Mucosa of rectum (tissue), 2 donors: ENCODE results near the gene ARV1.
"Not testable (repeated sequence)": the region's sequence is repeated elsewhere in the genome, so short reads cannot be mapped to it uniquely, and the experiment has no call there.

Experiments used
- H3K27ac ChIP-seq, 2 donors: one replicate each; pipeline ENCODE4 v1.7.0; 2013; ENCODE audit warnings: inconsistent platforms in 2 of 2, low read depth in 2 of 2, low read length in 2 of 2
- H3K27me3 ChIP-seq, 2 donors: one replicate each; pipeline ENCODE4 v1.7.0; 2013; ENCODE audit warnings: low read length in 2 of 2; ENCODE audit not compliant: control insufficient read depth in 2 of 2, insufficient read depth in 2 of 2
- H3K36me3 ChIP-seq, 2 donors: one replicate each; pipeline ENCODE4 v1.7.0; 2013; ENCODE audit warnings: low read length in 2 of 2; ENCODE audit not compliant: control insufficient read depth in 2 of 2, insufficient read depth in 2 of 2
- H3K4me1 ChIP-seq, 2 donors: one replicate each; pipeline ENCODE4 v1.7.0; 2013; ENCODE audit warnings: low read length in 2 of 2, mild to moderate bottlenecking in 1 of 2; ENCODE audit not compliant: control insufficient read depth in 2 of 2, insufficient read depth in 2 of 2
- H3K4me3 ChIP-seq, 2 donors: one replicate each; pipeline ENCODE4 v1.7.0; 2013; ENCODE audit warnings: low read length in 2 of 2
- H3K9ac ChIP-seq, 2 donors: one replicate each; pipeline ENCODE4 v1.7.0; 2013; ENCODE audit warnings: low read length in 2 of 2, low read depth in 1 of 2, mild to moderate bottlenecking in 1 of 2
- H3K9me3 ChIP-seq, 2 donors: one replicate each; pipeline ENCODE4 v1.7.0; 2013; ENCODE audit warnings: low read length in 2 of 2; ENCODE audit not compliant: control insufficient read depth in 2 of 2
- donor health status: healthy.
- donor health status: Normal muscosa, but diverticular disease.

Gene ARV1

DNA sequence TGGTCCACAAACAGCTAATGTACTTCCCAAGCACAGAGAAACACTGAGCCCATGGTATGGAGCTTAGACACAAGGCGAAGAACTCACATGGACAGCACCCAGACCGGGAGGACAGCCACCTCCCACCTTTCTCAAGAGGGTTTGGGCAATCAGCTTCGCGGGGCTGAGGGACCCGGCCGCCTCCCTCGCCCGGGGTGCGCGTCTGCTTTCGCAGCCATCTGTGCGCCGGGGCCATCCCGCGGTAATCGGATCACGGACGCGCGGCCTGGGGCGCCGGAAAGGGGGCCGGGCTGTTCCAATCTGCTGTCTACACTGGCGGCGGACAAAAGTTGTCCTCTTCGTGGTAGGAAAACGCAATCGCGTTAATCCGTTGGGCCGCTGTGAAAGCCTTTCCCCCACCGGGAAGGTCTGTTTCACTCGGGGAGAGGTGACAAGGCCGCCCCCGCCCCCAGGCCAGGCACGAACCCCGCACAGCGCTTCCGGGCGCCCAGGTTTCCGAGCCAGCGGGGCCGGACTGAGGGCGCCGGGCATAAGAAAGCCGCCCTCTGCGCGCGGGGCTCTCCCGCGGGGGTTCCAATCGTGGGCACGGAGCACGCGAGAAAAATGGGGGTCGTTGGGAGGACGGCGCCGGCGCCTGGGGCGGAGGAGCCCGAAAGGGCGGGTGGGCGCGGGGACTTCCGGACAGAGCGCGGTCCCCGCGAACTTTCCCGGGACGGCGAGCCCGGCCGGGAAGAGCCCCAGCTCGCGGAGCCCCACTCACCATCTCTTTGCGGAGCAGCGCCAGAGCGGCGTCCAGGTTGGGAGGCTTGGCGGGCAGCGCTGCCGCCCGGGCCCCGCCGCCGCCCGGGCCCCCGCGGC is 60.5 kb downstream of the ARV1 start:
- H3K36me3 ChIP-seq: no peaks in the 10 kb centered on the region
- H3K27ac ChIP-seq: no peak overlapping the region
- peak overlapping the region; percentile 32 to 66 for H3K9ac ChIP-seq
- peak overlapping the region; percentile 68 to 69 for H3K4me3 ChIP-seq
- peaks cover 0 to 5% of the 10 kb centered on the region in 2 donors for H3K27me3 ChIP-seq
- H3K4me1 ChIP-seq: peaks cover 7 to 8% of the 10 kb centered on the region in 2 donors
- peaks cover 0 to under 1% of the 10 kb centered on the region in 2 donors for H3K9me3 ChIP-seq

DNA sequence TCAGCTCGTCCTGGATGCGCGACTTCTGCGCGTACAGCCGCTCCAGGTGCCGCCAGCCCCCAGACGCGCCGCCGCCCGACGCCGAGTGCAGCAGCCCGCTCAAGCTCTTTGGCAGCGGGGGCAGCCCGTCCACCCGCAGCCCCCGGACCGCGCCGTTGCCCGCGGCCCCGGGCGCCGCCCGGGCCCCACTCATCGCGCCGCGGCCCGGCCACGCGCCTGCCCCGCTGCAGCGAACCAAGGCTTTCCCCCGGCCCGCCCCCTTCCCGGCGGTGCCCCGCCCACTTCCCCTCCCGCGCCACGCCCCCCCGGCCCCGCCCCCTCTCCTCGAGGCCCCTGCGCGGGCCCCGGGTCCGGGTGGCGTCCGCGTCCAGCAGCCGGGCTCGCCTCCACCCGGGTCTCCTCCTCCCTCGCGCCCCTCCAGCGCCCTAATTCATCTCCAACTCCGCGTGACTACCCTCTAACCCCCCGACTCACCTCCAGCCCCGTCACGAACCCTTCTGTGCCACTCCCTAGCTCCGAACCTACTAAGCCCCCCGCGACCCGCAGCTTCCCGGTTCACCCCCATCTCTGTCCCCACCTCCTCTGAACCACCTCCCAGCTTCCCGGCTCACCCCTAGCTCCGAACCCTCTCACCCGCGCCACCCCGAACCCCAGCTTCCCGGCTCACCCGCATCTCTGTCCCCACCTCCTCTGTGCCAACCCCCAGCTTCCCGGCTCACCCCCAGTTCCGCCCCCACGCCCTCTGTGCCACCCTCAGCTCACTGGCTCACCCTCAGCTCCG is 61.3 kb downstream of the ARV1 start, which contains the start of gene FAM89A:
Gene FAM89A, minus strand, starts transcription at position 236 of the 781 bp plus-strand sequence. Its CDS starts 43 bp downstream, at position 193.
- H3K36me3 ChIP-seq: no peaks in the 10 kb centered on the region
- H3K9ac ChIP-seq: peak within 1 kb of the TSS; percentile 32 to 66
- H3K27ac ChIP-seq: no peak within 1 kb of the TSS
- peak within 1 kb of the TSS; percentile 68 to 69 for H3K4me3 ChIP-seq
- H3K4me1 ChIP-seq: peaks cover 7 to 8% of the 10 kb centered on the region in 2 donors
- H3K9me3 ChIP-seq: peaks cover 4 to 7% of the 10 kb centered on the region in 2 donors
- H3K27me3 ChIP-seq: peaks cover 0 to 5% of the 10 kb centered on the region in 2 donors

DNA sequence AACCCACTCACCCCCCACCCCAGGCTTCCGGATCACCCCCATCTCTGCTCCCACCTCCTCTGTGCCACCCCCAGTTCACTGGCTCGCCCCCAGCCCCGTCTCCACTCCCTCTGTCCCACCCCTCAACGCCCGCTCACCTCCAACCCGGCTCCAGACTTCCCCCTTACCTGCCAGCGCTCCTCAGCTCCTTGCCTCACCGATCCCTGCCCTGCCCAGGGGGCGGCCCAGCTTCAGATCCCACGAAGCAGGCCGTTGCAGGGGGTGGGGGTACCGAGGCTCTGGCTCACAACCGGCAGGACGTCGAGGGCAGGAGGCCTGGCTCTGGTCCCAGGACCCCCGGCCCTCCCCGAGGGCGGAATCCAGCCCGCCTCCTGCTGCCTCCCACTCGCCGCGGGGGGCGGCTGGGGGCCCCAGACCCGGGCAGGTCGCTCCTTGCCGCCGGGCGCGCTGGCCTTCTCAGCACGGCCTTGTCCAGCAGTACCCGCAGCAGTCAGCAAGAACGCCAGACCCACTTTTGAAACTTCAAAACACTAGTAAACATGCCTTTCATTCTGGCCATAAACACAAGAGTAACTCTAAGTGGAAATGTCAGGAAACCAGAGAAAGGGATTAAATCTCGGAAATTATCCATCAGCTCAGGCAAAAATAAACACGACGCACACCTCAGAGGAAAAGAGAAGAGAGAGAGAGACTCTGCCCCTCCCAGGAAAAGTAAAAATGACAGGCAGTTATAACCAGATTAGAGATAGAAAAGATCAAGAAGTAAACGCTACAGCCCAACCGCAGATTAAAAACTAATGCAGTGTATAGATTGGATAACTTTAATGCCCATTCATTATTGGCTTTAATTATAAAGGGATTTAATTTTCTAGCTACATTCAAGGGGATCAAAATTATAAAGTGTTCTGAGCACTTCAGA is 62.2 kb downstream of the ARV1 start:
- Histone ChIP-seq H3K27me3 (peaks cover 0 to 7% of the 10 kb centered on the region in 2 donors), H3K4me1 (peaks cover 7 to 8% of the 10 kb centered on the region in 2 donors), H3K9me3 (peaks cover 4 to 7% of the 10 kb centered on the region in 2 donors), H3K9ac (peak overlapping the region in 1 of 2 donors; percentile 39), H3K4me3 (peak overlapping the region in 1 of 2 donors; percentile 66), H3K36me3 (no peaks in the 10 kb centered on the region), H3K27ac (no peak overlapping the region)

DNA sequence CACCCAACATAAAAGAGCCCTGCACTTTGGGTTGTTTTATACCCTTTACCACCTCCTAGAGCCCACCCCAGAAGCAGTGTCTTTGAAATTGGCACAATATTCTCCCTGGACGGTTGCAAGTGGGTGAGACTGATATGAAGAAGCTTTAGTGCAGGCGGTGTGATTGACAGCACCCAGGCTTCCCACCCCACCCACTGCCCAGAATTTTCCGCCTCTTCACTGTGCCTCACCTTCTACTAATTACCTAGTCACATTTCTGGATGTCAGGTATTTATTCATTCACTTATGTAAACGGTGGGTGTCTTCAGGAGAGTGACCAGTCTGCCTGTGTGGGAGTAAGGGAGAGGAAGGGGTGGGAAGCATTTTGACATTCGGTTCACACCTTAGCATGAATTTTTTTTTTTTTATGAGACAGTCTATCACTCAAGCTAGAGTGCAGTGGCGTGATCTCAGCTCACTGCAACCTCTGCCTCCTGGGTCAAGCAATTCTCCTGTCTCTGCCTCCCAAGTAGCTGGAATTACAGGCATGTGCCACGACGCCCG is 62.9 kb downstream of the ARV1 start:
- Histone ChIP-seq H3K4me3 (no peak overlapping the region), H3K27ac (no peak overlapping the region), H3K9me3 (peaks cover 4 to 7% of the 10 kb centered on the region in 2 donors), H3K27me3 (peaks cover 0 to 8% of the 10 kb centered on the region in 2 donors), H3K36me3 (no peaks in the 10 kb centered on the region), H3K4me1 (peaks cover 7 to 8% of the 10 kb centered on the region in 2 donors), H3K9ac (no peak overlapping the region)

DNA sequence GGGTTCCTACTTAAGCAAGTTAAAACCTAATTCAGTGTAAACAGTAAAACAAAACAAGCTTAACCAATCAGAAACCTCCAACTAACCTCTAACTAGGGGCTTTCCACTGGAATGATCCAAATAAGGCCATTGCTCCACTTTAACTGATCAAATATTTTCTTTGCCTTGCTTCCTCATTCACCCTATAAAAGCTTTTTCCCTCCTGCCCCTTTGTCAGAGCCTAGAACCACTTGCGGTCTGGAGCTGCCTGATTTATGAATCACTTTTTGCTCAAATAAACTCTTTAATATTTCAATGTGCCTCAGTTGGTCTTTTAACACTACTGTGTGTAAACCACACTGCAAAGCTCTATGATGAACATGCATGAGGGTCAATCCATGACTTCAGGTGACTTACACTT is 65.7 kb downstream of the ARV1 start:
- Histone ChIP-seq H3K27me3 (peaks cover 0 to 11% of the 10 kb centered on the region in 2 donors), H3K27ac (no peak overlapping the region), H3K9me3 (peaks cover 4 to 7% of the 10 kb centered on the region in 2 donors), H3K9ac (no peak overlapping the region), H3K4me3 (no peak overlapping the region), H3K36me3 (no peaks in the 10 kb centered on the region), H3K4me1 (peaks cover 2 to 3% of the 10 kb centered on the region in 2 donors)

DNA sequence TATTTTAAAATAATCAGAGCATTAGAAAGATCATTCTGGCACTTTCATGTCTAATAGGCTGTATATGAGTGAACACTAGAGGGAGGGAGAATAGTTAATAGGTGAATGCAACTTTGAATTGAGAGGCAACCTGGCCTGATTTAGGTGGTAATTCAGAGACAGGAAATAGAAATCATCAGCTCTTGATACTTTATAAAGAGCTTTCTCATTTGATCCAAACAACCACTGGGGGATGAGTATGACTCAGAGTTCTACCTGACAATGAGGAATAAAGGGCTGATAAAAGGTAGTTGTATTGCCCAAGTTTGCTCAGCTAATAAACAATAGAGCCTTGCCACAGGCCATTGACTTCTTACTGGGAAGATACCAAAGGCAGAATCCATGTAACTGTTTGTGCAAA is 66.4 kb downstream of the ARV1 start:
- Histone ChIP-seq H3K4me3 (no peak overlapping the region), H3K27ac (no peak overlapping the region), H3K9me3 (peaks cover 4 to 7% of the 10 kb centered on the region in 2 donors), H3K4me1 (peaks cover 1 to 2% of the 10 kb centered on the region in 2 donors), H3K9ac (no peak overlapping the region), H3K27me3 (peaks cover 0 to 11% of the 10 kb centered on the region in 2 donors), H3K36me3 (no peaks in the 10 kb centered on the region)

DNA sequence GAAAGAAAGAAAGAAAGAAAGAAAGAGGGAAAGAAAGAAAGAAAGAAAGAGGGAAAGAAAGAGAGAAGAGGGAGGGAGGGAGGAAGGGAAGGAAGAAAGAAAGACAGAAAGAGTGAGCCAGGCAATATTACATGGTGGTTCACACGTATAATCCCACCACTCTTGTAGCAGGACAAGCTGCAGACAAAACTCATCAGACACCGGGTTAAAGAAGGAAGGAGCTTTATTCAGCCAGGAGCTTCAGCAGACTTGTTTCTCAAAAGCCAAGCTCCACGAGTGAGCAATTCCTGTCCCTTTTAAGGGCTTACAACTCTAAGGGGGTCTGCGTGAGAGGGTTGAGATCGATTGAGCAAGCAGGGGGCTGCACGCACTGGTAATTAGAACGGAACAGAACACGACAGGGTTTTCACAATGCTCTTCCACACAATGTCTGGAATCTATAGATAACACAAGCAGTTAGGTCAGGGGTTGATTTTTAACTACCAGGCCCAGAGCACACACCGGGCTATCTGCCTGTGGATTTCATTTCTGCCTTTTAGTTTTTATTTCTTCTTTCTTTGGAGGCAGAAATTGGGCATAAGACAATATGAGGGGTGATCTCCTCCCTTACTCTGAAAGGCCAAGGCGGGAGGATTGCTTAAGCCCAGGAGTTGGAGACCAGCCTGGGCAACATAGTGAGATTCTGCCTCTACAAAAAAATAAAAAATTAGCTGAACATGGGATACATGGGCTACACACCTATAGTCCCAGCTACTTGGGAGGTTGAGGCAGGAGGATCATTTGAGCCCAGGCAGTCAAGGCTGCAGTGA is 67.2 kb downstream of the ARV1 start:
- not testable (repeated sequence) for H3K9me3 ChIP-seq, H3K4me3 ChIP-seq, H3K4me1 ChIP-seq, H3K27ac ChIP-seq, H3K9ac ChIP-seq, H3K36me3 ChIP-seq
- peaks cover 0 to 11% of the 10 kb centered on the region in 2 donors for H3K27me3 ChIP-seq

DNA sequence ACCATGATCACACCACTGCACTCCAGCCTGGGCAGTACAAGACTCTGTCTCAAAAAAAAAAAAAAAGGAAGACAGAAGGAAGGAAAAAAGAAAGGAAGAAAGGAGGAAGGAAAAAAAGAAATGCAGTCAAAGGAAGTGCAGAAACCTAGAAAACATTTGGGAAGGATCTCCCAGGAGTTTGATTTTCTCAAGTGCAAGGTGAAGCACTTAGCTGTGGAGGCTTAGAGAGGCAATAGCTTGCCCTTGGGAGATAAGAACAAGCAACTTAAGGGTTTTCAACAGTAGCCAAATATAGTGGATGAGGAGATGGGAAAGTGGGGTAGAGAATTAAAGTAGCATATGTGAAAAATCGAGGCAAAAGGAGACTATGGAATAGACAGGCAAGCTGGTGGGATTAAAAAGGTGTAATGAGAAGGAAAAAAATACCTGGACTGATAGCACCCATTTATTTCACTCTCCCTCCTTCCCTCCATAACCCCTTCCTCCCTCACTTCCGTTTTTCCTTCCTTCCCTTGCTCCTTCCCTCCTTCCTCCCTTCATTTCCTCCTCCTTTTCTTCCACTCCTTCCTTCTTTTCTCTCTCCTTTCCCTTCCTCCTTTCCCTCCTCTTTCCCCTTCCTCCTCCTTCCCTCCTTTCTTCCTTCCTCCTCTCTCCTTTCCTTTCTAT is 68.0 kb downstream of the ARV1 start:
- no peak overlapping the region for H3K27ac ChIP-seq
- no peaks in the 10 kb centered on the region for H3K36me3 ChIP-seq
- H3K4me3 ChIP-seq: no peak overlapping the region
- H3K9ac ChIP-seq: no peak overlapping the region
- no peaks in the 10 kb centered on the region for H3K4me1 ChIP-seq
- H3K27me3 ChIP-seq: peaks cover 0 to 8% of the 10 kb centered on the region in 2 donors
- peaks cover 4 to 7% of the 10 kb centered on the region in 2 donors for H3K9me3 ChIP-seq
